B cell (primary cell): Measurements from ENCODE around the gene SAMSN1. TPM values are rescaled to one million over a fixed set of nuclear protein-coding genes. Genes with fewer than 3 reads are reported as not detected.

Experiments used
- ATAC-seq: fragments of 200-7000 bp; cut with Tn5 transposase; one replicate; pipeline ENCODE4 v1.10.0; 2021; ENCODE audit warnings: low read depth, mild to moderate bottlenecking, moderate number of reproducible peaks, moderate library complexity
- CTCF ChIA-PET: fragments of 350-600 bp; sonication (Branson Sonifier 250); formaldehyde crosslinking; loops from one replicate; lab custom pipeline; 2021; ENCODE audit warnings: antibody characterized with exemption, inconsistent platforms; lab: Charles Lee
- POLR2A ChIA-PET: fragments of 350-600 bp; sonication (Branson Sonifier 250); formaldehyde crosslinking; loops from one replicate; lab custom pipeline; 2021; ENCODE audit warnings: antibody characterized with exemption; lab: Charles Lee
- DNase-seq: peaks from one replicate; pipeline ENCODE4 v3.0.0; 2013
- H2AFZ ChIP-seq: 2 replicates; pipeline ENCODE4 v1.6.1; 2012; ENCODE audit warnings: mild to moderate bottlenecking, low read depth, low read length; ENCODE audit not compliant: insufficient read depth, poor library complexity, severe bottlenecking
- H3K27ac ChIP-seq, 2 donors: 1 replicate in 1 of 2; 2 replicates in 1 of 2; pipeline ENCODE4 v1.5.1; 2012 to 2013; ENCODE audit warnings: low read length in 2 of 2, mild to moderate bottlenecking in 2 of 2, moderate library complexity in 1 of 2
- H3K27me3 ChIP-seq, 4 experiments: fragments of 200-600 bp in 1 of 4; sonication (generic) in 1 of 4; replicated peaks in 1 of 4; 1 replicate in 2 of 4; 2 replicates in 2 of 4; pipeline versions ENCODE4 v1.6.1 to v1.7.0; 2013 to 2016; ENCODE audit warnings: low read length in 3 of 4, mild to moderate bottlenecking in 2 of 4, mixed read lengths in 1 of 4, moderate library complexity in 1 of 4; ENCODE audit not compliant: insufficient read depth in 4 of 4, control insufficient read depth in 3 of 4; ENCODE audit errors: control extremely low read depth in 1 of 4
- H3K36me3 ChIP-seq, 2 experiments: replicated peaks in 1 of 2; 1 replicate in 1 of 2; 2 replicates in 1 of 2; pipeline versions ENCODE4 v1.6.1 to v1.7.1; 2013; ENCODE audit warnings: low read length in 1 of 2; ENCODE audit not compliant: insufficient read depth in 2 of 2, control insufficient read depth in 1 of 2; ENCODE audit errors: control extremely low read depth in 1 of 2, extremely low read depth in 1 of 2
- H3K4me1 ChIP-seq, 2 donors: fragments of 200-600 bp in 1 of 2; sonication (generic) in 1 of 2; 1 replicate in 1 of 2; 2 replicates in 1 of 2; pipeline versions ENCODE4 v1.5.1 to v1.6.1; 2013 to 2017; ENCODE audit warnings: low read length in 2 of 2; ENCODE audit not compliant: control insufficient read depth in 2 of 2, insufficient read depth in 2 of 2
- H3K4me2 ChIP-seq: replicated peaks from 2 replicates; pipeline ENCODE3; 2012; ENCODE audit warnings: mild to moderate bottlenecking, low read depth, low read length; ENCODE audit not compliant: poor library complexity, severe bottlenecking
- H3K4me3 ChIP-seq, 5 experiments: fragments of 200-600 bp in 1 of 5; sonication (generic) in 1 of 5; 1 replicate in 3 of 5; 2 replicates in 2 of 5; pipeline versions ENCODE4 v1.5.1 to v1.7.0; 2011 to 2016; ENCODE audit warnings: low read length in 4 of 5, mild to moderate bottlenecking in 4 of 5, low read depth in 2 of 5, control low read depth in 1 of 5, moderate library complexity in 1 of 5; ENCODE audit not compliant: insufficient read depth in 1 of 5; ENCODE audit errors: control extremely low read depth in 1 of 5, extremely low read depth in 1 of 5
- H3K79me2 ChIP-seq: fragments of 200-600 bp; sonication (generic); one replicate; pipeline ENCODE4 v1.6.0; 2016; ENCODE audit warnings: low read length; ENCODE audit not compliant: control insufficient read depth, insufficient read depth
- H3K9ac ChIP-seq: fragments of 200-600 bp; sonication (generic); 2 replicates; pipeline ENCODE4 v1.6.1; 2017; ENCODE audit warnings: mild to moderate bottlenecking, low read length, moderate library complexity
- H3K9me3 ChIP-seq, 3 donors: one replicate each; pipeline versions ENCODE4 v1.6.1 to v1.7.1; 2013; ENCODE audit warnings: low read length in 2 of 3; ENCODE audit not compliant: control insufficient read depth in 2 of 3, insufficient read depth in 1 of 3; ENCODE audit errors: control extremely low read depth in 1 of 3
- H4K20me1 ChIP-seq: 2 replicates; pipeline ENCODE4 v1.6.0; 2012; ENCODE audit warnings: mild to moderate bottlenecking, low read length; ENCODE audit not compliant: insufficient read depth, control insufficient read depth, poor library complexity, severe bottlenecking
- H3K27ac Mint-ChIP-seq: one replicate; pipeline ENCODE4 v1.8.0; 2021; ENCODE audit warnings: mixed read lengths
- H3K27me3 Mint-ChIP-seq: one replicate; pipeline ENCODE4 v1.8.0; 2021; ENCODE audit warnings: mixed read lengths
- H3K4me1 Mint-ChIP-seq: one replicate; pipeline ENCODE4 v1.8.0; 2021; ENCODE audit warnings: mixed read lengths
- H3K4me3 Mint-ChIP-seq: one replicate; pipeline ENCODE4 v1.8.0; 2021; ENCODE audit warnings: mixed read lengths
- H3K9me3 Mint-ChIP-seq: one replicate; pipeline ENCODE4 v1.8.0; 2022; ENCODE audit warnings: mixed read lengths; ENCODE audit not compliant: insufficient read depth
- CTCF ChIP-seq: fragments of 200-600 bp; IDR thresholded peaks from one replicate; pipeline ENCODE4 v1.8.0; 2022; ENCODE audit warnings: antibody characterized with exemption, mild to moderate bottlenecking
- EZH2 ChIP-seq: IDR thresholded peaks from 2 replicates; pipeline ENCODE4 v1.6.1; 2012; ENCODE audit warnings: borderline replicate concordance, low read depth, mild to moderate bottlenecking, moderate library complexity, low read length; ENCODE audit not compliant: insufficient read depth, poor library complexity, severe bottlenecking
- WGBS: methylation state at CpG from one replicate; pipeline ENCODE4 v1.1.5; 2013; ENCODE audit warnings: missing lambda C conversion rate; ENCODE audit not compliant: insufficient coverage; 5-methylcytosine and 5-hydroxymethylcytosine counted together
- intact Hi-C: fragments of 100-400 bp; cut with micrococcal nuclease; formaldehyde crosslinking; loops from one replicate; pipeline ENCODE4 v1.10.0; 2022
- polyA plus RNA-seq: library from polyadenylated mRNA; depleted of rRNA; stranded (reverse); fragments of >200 nt; gene quantifications from 2 replicates; pipeline ENCODE4 v1.2.3, GENCODE V29; 2012
- total RNA-seq, 2 donors: library from RNA; stranded (reverse); fragments of 120-200 nt in 1 of 2; gene quantifications; 1 replicate in 1 of 2; 2 replicates in 1 of 2; pipeline versions ENCODE4 v1.2.3 to v1.2.4, GENCODE V29; 2013 to 2022

Gene SAMSN1
- total and polyA plus RNA-seq, 2 donors (not counting 1 experiment from before 2014, with no cell fraction given), result 8.7 to 53.1 TPM

DNA sequence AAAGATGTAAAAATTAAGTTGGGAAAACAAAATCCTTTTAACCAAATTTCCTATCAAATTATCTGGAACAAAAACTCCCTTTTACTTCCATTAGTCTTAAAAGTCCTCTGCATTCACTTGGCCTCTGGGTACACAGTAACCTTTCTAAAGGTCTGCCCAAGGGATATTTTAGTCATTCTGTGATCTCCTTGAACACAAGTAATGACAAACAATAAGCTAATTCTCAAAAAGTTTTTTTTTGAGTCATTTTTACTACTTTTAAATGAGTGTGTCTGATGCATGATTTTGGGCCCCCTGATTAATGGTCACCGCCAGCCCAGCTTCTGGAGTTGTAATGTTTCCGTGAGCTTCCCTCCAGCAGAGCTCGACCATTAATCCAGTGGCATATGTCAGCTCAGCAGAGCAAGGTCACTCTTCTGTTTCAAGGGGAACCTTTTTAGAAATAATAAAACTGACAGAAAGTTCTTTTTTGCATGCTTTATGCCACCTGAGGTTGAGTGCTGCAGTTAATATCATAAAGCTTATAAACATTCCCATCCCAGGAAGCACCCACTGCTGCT is 14.3 kb downstream of the SAMSN1 start:
- 81% methylated on average over 3 of the region's 3 CpGs for WGBS
- H3K36me3 ChIP-seq, result peaks cover 0 to 2% of the 10 kb centered on the region in 2 experiments
- no peak for DNase-seq
- ChIA-PET POLR2A (interaction anchor here (0.7 kb wide), 1 partner anchor 11 kb away, joined by 4 read pairs; no protein-coding TSS in a partner anchor), CTCF (interaction anchor here (1.4 to 1.8 kb wide), 3 partner anchors 10 to 206 kb away, joined by 4 to 8 read pairs (median 5); no protein-coding TSS in a partner anchor)
- H3K27me3 ChIP-seq, result no peaks in the 10 kb centered on the region
- intact Hi-C loops, result loop anchor here (1.0 to 10.0 kb wide), 2 partner anchors 12 to 1203 kb away; no protein-coding TSS in a partner anchor
- H4K20me1 ChIP-seq, result no peaks in the 10 kb centered on the region
- peaks cover 62% of the 10 kb centered on the region for H3K4me1 Mint-ChIP-seq
- H3K79me2 ChIP-seq, result peaks cover 77% of the 10 kb centered on the region
- no peak overlapping the region for H2AFZ ChIP-seq
- no peak for ATAC-seq
- TF ChIP-seq EZH2, result no peak
- H3K4me3 ChIP-seq, result no peak overlapping the region
- peak overlapping the region; percentile 62 for H3K4me3 Mint-ChIP-seq
- no peaks in the 10 kb centered on the region for H3K27me3 Mint-ChIP-seq
- peaks cover 0 to 2% (median 0%) of the 10 kb centered on the region in 3 donors for H3K9me3 ChIP-seq
- no peak overlapping the region for H3K9ac ChIP-seq
- H3K9me3 Mint-ChIP-seq, result no peaks in the 10 kb centered on the region
- H3K4me2 ChIP-seq, result no peak overlapping the region
- peaks cover 35 to 41% of the 10 kb centered on the region in 2 donors for H3K4me1 ChIP-seq
- peak overlapping the region; percentile 1 to 61 for H3K27ac ChIP-seq
- H3K27ac Mint-ChIP-seq, result peak overlapping the region; percentile 78

GRCh38 chr21:14530592-14530991 is 15.5 kb downstream of the SAMSN1 start:
- H3K27me3 ChIP-seq, result no peaks in the 10 kb centered on the region
- ATAC-seq (no peak), DNase-seq (no peak)
- H3K79me2 ChIP-seq, result peaks cover 76% of the 10 kb centered on the region
- H3K9me3 Mint-ChIP-seq, result no peaks in the 10 kb centered on the region
- peak overlapping the region; percentile 70 for H3K27ac Mint-ChIP-seq
- H3K4me3 Mint-ChIP-seq, result peak overlapping the region; percentile 32
- POLR2A ChIA-PET, result no interaction called here
- H3K4me2 ChIP-seq, result no peak overlapping the region
- no peaks in the 10 kb centered on the region for H3K36me3 ChIP-seq
- no peaks in the 10 kb centered on the region for H4K20me1 ChIP-seq
- peaks cover 0 to under 1% (median 0%) of the 10 kb centered on the region in 3 donors for H3K9me3 ChIP-seq
- peaks cover 68% of the 10 kb centered on the region for H3K4me1 Mint-ChIP-seq
- no peaks in the 10 kb centered on the region for H3K27me3 Mint-ChIP-seq
- peaks cover 35 to 47% of the 10 kb centered on the region in 2 donors for H3K4me1 ChIP-seq
- no peak overlapping the region for H3K9ac ChIP-seq
- 45% methylated on average over 2 of the region's 2 CpGs for WGBS
- TF ChIP-seq EZH2 (no peak), CTCF (no peak)
- no peak overlapping the region for H3K27ac ChIP-seq
- CTCF ChIA-PET, result interaction anchor here (0.7 kb wide), 1 partner anchor 207 kb away, joined by 3 read pairs; no protein-coding TSS in a partner anchor
- no peak overlapping the region for H2AFZ ChIP-seq
- H3K4me3 ChIP-seq, result no peak overlapping the region
- intact Hi-C loops, result loop anchor here (10.0 kb wide), 1 partner anchor 1204 kb away; no protein-coding TSS in a partner anchor
